ENCODE data around the gene CTU2.
A peak's percentile ranks its signal among the peaks of the same experiment; 100 is the strongest.

DNA sequence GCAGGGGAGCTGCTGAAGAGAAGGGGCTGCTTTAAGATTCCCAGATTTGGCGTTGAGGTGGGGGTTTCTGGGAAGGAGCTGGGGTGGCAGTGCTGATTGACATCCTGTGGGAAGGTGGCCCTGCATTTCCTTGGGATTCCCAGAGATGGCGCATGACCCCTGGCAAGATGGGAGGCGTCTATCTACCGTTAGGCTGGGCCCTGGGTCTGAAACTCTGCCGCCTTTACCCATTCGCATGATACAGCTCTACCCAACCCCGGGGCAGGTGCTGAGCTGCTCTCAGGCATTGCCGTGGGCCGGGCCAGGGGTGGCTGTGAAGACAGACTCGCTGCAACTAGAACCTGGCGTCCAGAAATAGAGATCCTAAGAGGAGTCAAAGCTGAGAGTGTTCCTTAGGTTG lies 33.5 kb upstream of the CTU2 start:
- no peak for TF ChIP-seq ZNF843 (tag by site-specific recombination; IDR thresholded peaks at IDR 0.05)
- TF ChIP-seq, protein P1, sequence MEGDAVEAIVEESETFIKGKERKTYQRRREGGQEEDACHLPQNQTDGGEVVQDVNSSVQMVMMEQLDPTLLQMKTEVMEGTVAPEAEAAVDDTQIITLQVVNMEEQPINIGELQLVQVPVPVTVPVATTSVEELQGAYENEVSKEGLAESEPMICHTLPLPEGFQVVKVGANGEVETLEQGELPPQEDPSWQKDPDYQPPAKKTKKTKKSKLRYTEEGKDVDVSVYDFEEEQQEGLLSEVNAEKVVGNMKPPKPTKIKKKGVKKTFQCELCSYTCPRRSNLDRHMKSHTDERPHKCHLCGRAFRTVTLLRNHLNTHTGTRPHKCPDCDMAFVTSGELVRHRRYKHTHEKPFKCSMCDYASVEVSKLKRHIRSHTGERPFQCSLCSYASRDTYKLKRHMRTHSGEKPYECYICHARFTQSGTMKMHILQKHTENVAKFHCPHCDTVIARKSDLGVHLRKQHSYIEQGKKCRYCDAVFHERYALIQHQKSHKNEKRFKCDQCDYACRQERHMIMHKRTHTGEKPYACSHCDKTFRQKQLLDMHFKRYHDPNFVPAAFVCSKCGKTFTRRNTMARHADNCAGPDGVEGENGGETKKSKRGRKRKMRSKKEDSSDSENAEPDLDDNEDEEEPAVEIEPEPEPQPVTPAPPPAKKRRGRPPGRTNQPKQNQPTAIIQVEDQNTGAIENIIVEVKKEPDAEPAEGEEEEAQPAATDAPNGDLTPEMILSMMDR (tag by site-specific recombination; IDR thresholded peaks at IDR 0.05): peak; percentile 61; the same call in 1 of the 2 replicates
- TF ChIP-seq ZNF529 (tag by site-specific recombination; IDR thresholded peaks at IDR 0.05; ENCODE audit: insufficient replicate concordance): no peak
- no peak for TF ChIP-seq GLI4 (tag by site-specific recombination; IDR thresholded peaks at IDR 0.05)
- no peak for TF ChIP-seq ZNF138 (tag by site-specific recombination; IDR thresholded peaks at IDR 0.05; ENCODE audit: borderline replicate concordance)
- no peak for TF ChIP-seq MYNN (tag by site-specific recombination; IDR thresholded peaks at IDR 0.05; ENCODE audit: borderline replicate concordance)

All from HEK293 (cell line).